Mucosa of descending colon (tissue), 3 donors: ENCODE results near the gene SPART. TPM values are rescaled to one million over a fixed set of nuclear protein-coding genes. Genes with fewer than 3 reads are reported as not detected.
"Not testable (repeated sequence)": the region's sequence is repeated elsewhere in the genome, so short reads cannot be mapped to it uniquely, and the experiment has no call there.

Experiments used
- ATAC-seq: fragments of 200-7000 bp; cut with Tn5 transposase; one replicate; pipeline ENCODE4 v1.9.1; 2020; ENCODE audit warnings: mild to moderate bottlenecking, moderate library complexity
- DNase-seq, 3 donors: peaks; one replicate each; pipeline ENCODE4 v3.0.0-alpha.2; 2020
- H3K36me3 ChIP-seq: fragments of 200-600 bp; one replicate; pipeline ENCODE4 v1.8.0; 2021; ENCODE audit warnings: low read depth, mild to moderate bottlenecking
- H3K4me1 ChIP-seq: fragments of 200-600 bp; one replicate; pipeline ENCODE4 v1.8.0; 2021; ENCODE audit warnings: low read depth, mild to moderate bottlenecking
- H3K4me3 ChIP-seq: fragments of 200-600 bp; one replicate; pipeline ENCODE4 v1.8.0; 2021; ENCODE audit warnings: mild to moderate bottlenecking
- H3K9me3 ChIP-seq: fragments of 200-600 bp; one replicate; pipeline ENCODE4 v1.8.0; 2021; ENCODE audit warnings: mild to moderate bottlenecking
- CTCF ChIP-seq: fragments of 200-600 bp; IDR thresholded peaks from one replicate; pipeline ENCODE4 v1.8.0; 2022; ENCODE audit warnings: antibody characterized with exemption, mild to moderate bottlenecking
- intact Hi-C, 2 donors: fragments of 100-400 bp; cut with DNase I in 1 of 2; cut with micrococcal nuclease in 1 of 2; formaldehyde crosslinking; loops; one replicate each; pipeline versions ENCODE4 v1.11.0 to v1.11.1; 2022; cut with DNase I, micrococcal nuclease
- total RNA-seq, 3 donors: library from RNA; stranded (reverse); fragmentation: NEBNext Ultra II Directional in 2 of 3; extraction: Animal tissue kit (Norgen Biotek cat#: 25700) in 2 of 3; gene quantifications; one replicate each; pipeline versions ENCODE4 v1.2.1 to v1.2.4, GENCODE V29; 2021 to 2023
- donor health status: DM: no; HTN: no; CAD: no; lungs with moderate emphysema.
- donor health status: DM: no; HTN: no; CAD: no.
- donor health status: DM: no; HTN: yes; CAD: no.

The SPART gene
- total RNA-seq, 3 donors from 2014 or later, result 6.0 to 93.4 (median 13.4) TPM

GRCh38 chr13:36328821-36329220 lies 17.4 kb downstream of the SPART start:
- no peaks in the 10 kb centered on the region for H3K9me3 ChIP-seq
- intact Hi-C loops, result no loop called here
- no peaks in the 10 kb centered on the region for H3K4me1 ChIP-seq
- no peaks in the 10 kb centered on the region for H3K36me3 ChIP-seq
- H3K4me3 ChIP-seq, result no peak overlapping the region
- ATAC-seq, result no peak
- DNase-seq, result no peak
- no peak for TF ChIP-seq CTCF

GRCh38 chr13:36325912-36326311 lies 20.3 kb downstream of the SPART start:
- DNase-seq (no peak), ATAC-seq (no peak)
- Histone ChIP-seq H3K4me1 (no peaks in the 10 kb centered on the region), H3K9me3 (no peaks in the 10 kb centered on the region), H3K36me3 (no peaks in the 10 kb centered on the region), H3K4me3 (no peak overlapping the region)
- intact Hi-C loops, result no loop called here
- TF ChIP-seq CTCF, result no peak

GRCh38 chr13:36324881-36325280 lies 21.3 kb downstream of the SPART start:
- DNase-seq, H3K4me3 ChIP-seq, intact Hi-C loops, ATAC-seq, H3K36me3 ChIP-seq, H3K9me3 ChIP-seq, H3K4me1 ChIP-seq: not testable (repeated sequence)

- no peak for TF ChIP-seq CTCF
- no peaks in the 10 kb centered on the region for H3K4me1 ChIP-seq
- intact Hi-C loops, result no loop called here
- ATAC-seq, result no peak
- no peaks in the 10 kb centered on the region for H3K36me3 ChIP-seq
- no peak for DNase-seq
- no peak overlapping the region for H3K4me3 ChIP-seq
- H3K9me3 ChIP-seq, result no peaks in the 10 kb centered on the region
These were observed 22.1 kb downstream of the SPART start for GRCh38 chr13:36323951-36324566.

GRCh38 chr13:36323408-36323807 lies 22.8 kb downstream of the SPART start:
- no peaks in the 10 kb centered on the region for H3K9me3 ChIP-seq
- intact Hi-C loops, result no loop called here
- H3K4me3 ChIP-seq, result no peak overlapping the region
- no peaks in the 10 kb centered on the region for H3K4me1 ChIP-seq
- H3K36me3 ChIP-seq, result no peaks in the 10 kb centered on the region
- DNase-seq, result no peak
- no peak for ATAC-seq
- TF ChIP-seq CTCF, result no peak

- DNase-seq, H3K4me1 ChIP-seq, H3K36me3 ChIP-seq, H3K4me3 ChIP-seq, intact Hi-C loops, H3K9me3 ChIP-seq, ATAC-seq: not testable (repeated sequence)
These were observed 26.4 kb downstream of the SPART start for GRCh38 chr13:36319793-36320192.
